ENCODE data around the gene DDX1. TPM values are rescaled to one million over a fixed set of nuclear protein-coding genes. Genes with fewer than 3 reads are reported as not detected.

The DDX1 gene
- total and polyA plus RNA-seq, 2 donors from 2014 or later: 84.0 to 90.0 TPM

DNA sequence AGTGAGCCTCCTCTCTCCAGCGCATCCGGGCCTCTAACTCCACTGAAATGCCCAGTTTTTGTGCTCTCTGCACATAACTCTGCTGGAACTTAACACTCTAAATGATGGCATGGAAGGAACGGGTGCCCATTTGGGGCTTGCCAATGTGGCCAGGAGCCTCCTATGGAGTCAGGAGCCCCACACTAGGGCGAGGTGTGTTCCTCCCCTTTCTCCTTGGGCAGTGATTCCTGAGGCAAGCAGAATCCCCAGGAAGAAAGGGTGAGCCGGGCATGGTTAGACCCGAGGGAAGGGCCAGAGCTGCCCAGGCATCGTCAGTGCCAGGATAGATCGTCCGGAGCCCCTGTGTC is 63.0 kb downstream of the DDX1 start:
- H3K9me3 ChIP-seq (ENCODE audit: control insufficient read depth in 2 of 3, insufficient read depth in 1 of 3, low read length in 3 of 3): no peaks in the 10 kb centered on the region
- intact Hi-C loops (cut with DNase I): no loop called here
- H3K4me3 ChIP-seq (ENCODE audit: low read length in 3 of 3): no peak overlapping the region
- H3K36me3 ChIP-seq (ENCODE audit: control insufficient read depth in 2 of 3, insufficient read depth in 3 of 3, low read length in 3 of 3): no peaks in the 10 kb centered on the region
- no peak overlapping the region for H3K27ac ChIP-seq (ENCODE audit: low read depth in 2 of 2, low read length in 2 of 2)
- FAIRE-seq: no peak
- H3K9ac ChIP-seq (ENCODE audit: low read length in 3 of 3): no peak overlapping the region
- peaks cover 0 to 7% (median 0%) of the 10 kb centered on the region in 3 donors for H3K4me1 ChIP-seq (ENCODE audit: control insufficient read depth in 2 of 3, insufficient read depth in 2 of 3, low read depth in 1 of 3, low read length in 3 of 3)
- no peaks in the 10 kb centered on the region for H3K27me3 ChIP-seq (ENCODE audit: control insufficient read depth, insufficient read depth, low read length)
- no peak for DNase-seq
- TF ChIP-seq, protein P1, sequence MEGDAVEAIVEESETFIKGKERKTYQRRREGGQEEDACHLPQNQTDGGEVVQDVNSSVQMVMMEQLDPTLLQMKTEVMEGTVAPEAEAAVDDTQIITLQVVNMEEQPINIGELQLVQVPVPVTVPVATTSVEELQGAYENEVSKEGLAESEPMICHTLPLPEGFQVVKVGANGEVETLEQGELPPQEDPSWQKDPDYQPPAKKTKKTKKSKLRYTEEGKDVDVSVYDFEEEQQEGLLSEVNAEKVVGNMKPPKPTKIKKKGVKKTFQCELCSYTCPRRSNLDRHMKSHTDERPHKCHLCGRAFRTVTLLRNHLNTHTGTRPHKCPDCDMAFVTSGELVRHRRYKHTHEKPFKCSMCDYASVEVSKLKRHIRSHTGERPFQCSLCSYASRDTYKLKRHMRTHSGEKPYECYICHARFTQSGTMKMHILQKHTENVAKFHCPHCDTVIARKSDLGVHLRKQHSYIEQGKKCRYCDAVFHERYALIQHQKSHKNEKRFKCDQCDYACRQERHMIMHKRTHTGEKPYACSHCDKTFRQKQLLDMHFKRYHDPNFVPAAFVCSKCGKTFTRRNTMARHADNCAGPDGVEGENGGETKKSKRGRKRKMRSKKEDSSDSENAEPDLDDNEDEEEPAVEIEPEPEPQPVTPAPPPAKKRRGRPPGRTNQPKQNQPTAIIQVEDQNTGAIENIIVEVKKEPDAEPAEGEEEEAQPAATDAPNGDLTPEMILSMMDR (IDR thresholded peaks at IDR 0.05; ENCODE audit: borderline replicate concordance, extremely low read depth, insufficient read depth): no peak

GRCh38 chr2:15655123-15655887 is 63.6 kb downstream of the DDX1 start:
- H3K4me1 ChIP-seq (ENCODE audit: control insufficient read depth in 2 of 3, insufficient read depth in 2 of 3, low read depth in 1 of 3, low read length in 3 of 3): peaks cover 0 to under 1% (median 0%) of the 10 kb centered on the region in 3 donors
- DNase-seq (peak in 1 of 5 donors; percentile 29), FAIRE-seq (no peak)
- no peaks in the 10 kb centered on the region for H3K36me3 ChIP-seq (ENCODE audit: control insufficient read depth in 2 of 3, insufficient read depth in 3 of 3, low read length in 3 of 3)
- no peak overlapping the region for H3K4me3 ChIP-seq (ENCODE audit: low read length in 3 of 3)
- H3K9ac ChIP-seq (ENCODE audit: low read length in 3 of 3): no peak overlapping the region
- H3K27me3 ChIP-seq (ENCODE audit: control insufficient read depth, insufficient read depth, low read length): no peaks in the 10 kb centered on the region
- no peaks in the 10 kb centered on the region for H3K9me3 ChIP-seq (ENCODE audit: control insufficient read depth in 2 of 3, insufficient read depth in 1 of 3, low read length in 3 of 3)
- TF ChIP-seq, protein P1 (IDR thresholded peaks at IDR 0.05; ENCODE audit: borderline replicate concordance, extremely low read depth, insufficient read depth): no peak
- H3K27ac ChIP-seq (ENCODE audit: low read depth in 2 of 2, low read length in 2 of 2): no peak overlapping the region
- intact Hi-C loops (cut with DNase I): no loop called here

GRCh38 chr2:15656090-15656489 is 64.4 kb downstream of the DDX1 start:
- intact Hi-C loops (cut with DNase I): no loop called here
- TF ChIP-seq, protein P1 (IDR thresholded peaks at IDR 0.05; ENCODE audit: borderline replicate concordance, extremely low read depth, insufficient read depth): no peak
- H3K27ac ChIP-seq (ENCODE audit: low read depth in 2 of 2, low read length in 2 of 2): no peak overlapping the region
- no peaks in the 10 kb centered on the region for H3K27me3 ChIP-seq (ENCODE audit: control insufficient read depth, insufficient read depth, low read length)
- FAIRE-seq (no peak), DNase-seq (no peak)
- H3K9ac ChIP-seq (ENCODE audit: low read length in 3 of 3): no peak overlapping the region
- no peaks in the 10 kb centered on the region for H3K4me1 ChIP-seq (ENCODE audit: control insufficient read depth in 2 of 3, insufficient read depth in 2 of 3, low read depth in 1 of 3, low read length in 3 of 3)
- H3K9me3 ChIP-seq (ENCODE audit: control insufficient read depth in 2 of 3, insufficient read depth in 1 of 3, low read length in 3 of 3): no peaks in the 10 kb centered on the region
- no peaks in the 10 kb centered on the region for H3K36me3 ChIP-seq (ENCODE audit: control insufficient read depth in 2 of 3, insufficient read depth in 3 of 3, low read length in 3 of 3)
- H3K4me3 ChIP-seq (ENCODE audit: low read length in 3 of 3): no peak overlapping the region

Data from kidney (tissue), 14 donors.